Upper lobe of left lung (tissue), 6 donors: Measurements from ENCODE around the gene HACD1. TPM values are rescaled to one million over a fixed set of nuclear protein-coding genes. Genes with fewer than 3 reads are reported as not detected.
"Not testable (repeated sequence)": the region's sequence is repeated elsewhere in the genome, so short reads cannot be mapped to it uniquely, and the experiment has no call there.

Source experiments
- ATAC-seq, 2 donors: fragments of 200-7000 bp; cut with Tn5 transposase; one replicate each; pipeline ENCODE4 v1.9.1; 2022; ENCODE audit warnings: mild to moderate bottlenecking in 2 of 2, moderate library complexity in 2 of 2; ENCODE audit not compliant: low FRiP score in 2 of 2
- DNase-seq, 2 donors: peaks; one replicate each; pipeline ENCODE4 v3.0.0-alpha.2; 2019 to 2020
- H3K27ac ChIP-seq, 4 donors: fragments of 200-600 bp; sonication (generic); one replicate each; pipeline ENCODE4 v1.5.1; 2016 to 2019
- H3K27me3 ChIP-seq, 4 donors: fragments of 200-600 bp; sonication (generic); one replicate each; pipeline ENCODE4 v1.5.1; 2017 to 2019
- H3K36me3 ChIP-seq, 4 donors: fragments of 200-600 bp; sonication (generic); one replicate each; pipeline ENCODE4 v1.5.1; 2016 to 2019
- H3K4me1 ChIP-seq, 4 donors: fragments of 200-600 bp; sonication (generic); one replicate each; pipeline ENCODE4 v1.5.1; 2018 to 2019
- H3K4me3 ChIP-seq, 4 donors: fragments of 200-600 bp; sonication (generic); one replicate each; pipeline ENCODE4 v1.5.1; 2017 to 2019; ENCODE audit warnings: mild to moderate bottlenecking in 2 of 4, moderate library complexity in 1 of 4
- H3K9me3 ChIP-seq, 4 donors: fragments of 200-600 bp; sonication (generic); one replicate each; pipeline ENCODE4 v1.5.1; 2018 to 2019
- CTCF ChIP-seq, 6 experiments: fragments of 450-650 bp in 4 of 6; fragments of 200-600 bp in 2 of 6; sonication (generic) in 2 of 6; IDR thresholded peaks; one replicate each; pipeline ENCODE4 v1.5.1; 2016 to 2019; ENCODE audit warnings: antibody characterized with exemption in 6 of 6
- EP300 ChIP-seq, 4 donors: sonication (generic); formaldehyde crosslinking; IDR thresholded peaks; one replicate each; pipeline ENCODE4 v1.5.1; 2017; ENCODE audit warnings: antibody characterized with exemption in 4 of 4, control low read depth in 2 of 4
- POLR2A ChIP-seq, 4 donors: fragments of 450-650 bp; IDR thresholded peaks; one replicate each; pipeline ENCODE4 v1.5.1; 2016 to 2017; ENCODE audit warnings: antibody characterized with exemption in 4 of 4, mild to moderate bottlenecking in 2 of 4
- POLR2AphosphoS5 ChIP-seq, 2 donors: sonication (generic); formaldehyde crosslinking; IDR thresholded peaks; one replicate each; pipeline ENCODE4 v1.5.1; 2017; ENCODE audit warnings: antibody characterized with exemption in 2 of 2
- WGBS, 2 donors: methylation state at CpG; one replicate each; pipeline ENCODE4 v1.1.5; 2017 to 2018; 5-methylcytosine and 5-hydroxymethylcytosine counted together
- total RNA-seq, 6 donors: library from RNA; depleted of rRNA in 4 of 6; stranded (reverse); fragments of >200 nt in 4 of 6; gene quantifications; one replicate each; pipeline versions ENCODE4 v1.1.0 to v1.2.1, GENCODE V29; 2016 to 2021
- donor health status: DM: no; HTN: no; CAD: no; lungs with moderate emphysema.
- donor health status: DM: no; HTN: yes; CAD: no; lungs with severe emphysema.

HACD1 gene
- total RNA-seq, 6 donors from 2014 or later = 16.4 to 32.4 (median 25.8) TPM

- H3K27ac ChIP-seq = no peak overlapping the region
- H3K9me3 ChIP-seq = no peaks in the 10 kb centered on the region
- 55 to 58% methylated on average over 8 of the region's 8 CpGs for WGBS, 2 donors
- TF ChIP-seq POLR2AphosphoS5 (IDR thresholded peaks at IDR 0.05) (no peak), CTCF (IDR thresholded peaks at IDR 0.05) (peak in 3 of 6 experiments; percentile 17 to 25 (median 21)), POLR2A (IDR thresholded peaks at IDR 0.05) (no peak), EP300 (IDR thresholded peaks at IDR 0.05) (no peak)
- H3K27me3 ChIP-seq = no peaks in the 10 kb centered on the region
- ATAC-seq = no peak
- H3K36me3 ChIP-seq = no peaks in the 10 kb centered on the region
- H3K4me1 ChIP-seq = no peaks in the 10 kb centered on the region
- DNase-seq = no peak
- H3K4me3 ChIP-seq = no peak overlapping the region
Observed at GRCh38 chr10:17599089-17599488, 18.1 kb downstream of the HACD1 start.

GRCh38 chr10:17597386-17597785, 19.8 kb downstream of the HACD1 start:
- peaks cover 0 to 1% (median 0%) of the 10 kb centered on the region in 4 donors for H3K36me3 ChIP-seq
- 82 to 86% methylated on average over 3 of the region's 3 CpGs for WGBS, 2 donors

GRCh38 chr10:17590969-17591645, 26.1 kb downstream of the HACD1 start:
- no peaks in the 10 kb centered on the region for H3K4me1 ChIP-seq
- H3K9me3 ChIP-seq = no peaks in the 10 kb centered on the region
- peaks cover 0 to 3% (median 0%) of the 10 kb centered on the region in 4 donors for H3K36me3 ChIP-seq
- no peak overlapping the region for H3K27ac ChIP-seq
- no peaks in the 10 kb centered on the region for H3K27me3 ChIP-seq
- DNase-seq = no peak
- TF ChIP-seq POLR2AphosphoS5 (IDR thresholded peaks at IDR 0.05) (no peak), CTCF (IDR thresholded peaks at IDR 0.05) (no peak), EP300 (IDR thresholded peaks at IDR 0.05) (no peak), POLR2A (IDR thresholded peaks at IDR 0.05) (no peak)
- WGBS, 2 donors = 87 to 96% methylated on average over 6 of the region's 6 CpGs
- H3K4me3 ChIP-seq = no peak overlapping the region
- peak in 1 of 2 donors; percentile 30 for ATAC-seq

More at GRCh38 chr10:17597386-17597785, 19.8 kb downstream of the HACD1 start:
- H3K27me3 ChIP-seq = no peaks in the 10 kb centered on the region
- TF ChIP-seq CTCF (IDR thresholded peaks at IDR 0.05) (no peak), POLR2AphosphoS5 (IDR thresholded peaks at IDR 0.05) (no peak), POLR2A (IDR thresholded peaks at IDR 0.05) (no peak), EP300 (IDR thresholded peaks at IDR 0.05) (no peak)
- no peaks in the 10 kb centered on the region for H3K9me3 ChIP-seq
- ATAC-seq = no peak
- no peak for DNase-seq
- H3K4me3 ChIP-seq = no peak overlapping the region
- H3K27ac ChIP-seq = no peak overlapping the region
- H3K4me1 ChIP-seq = no peaks in the 10 kb centered on the region

- WGBS, 2 donors = 77 to 80% methylated on average over 1 of the region's 1 CpG
- not testable (repeated sequence) for ATAC-seq, H3K9me3 ChIP-seq, H3K4me1 ChIP-seq, DNase-seq, H3K27ac ChIP-seq, H3K27me3 ChIP-seq, H3K36me3 ChIP-seq, H3K4me3 ChIP-seq
Observed at GRCh38 chr10:17589316-17589715, 27.9 kb downstream of the HACD1 start.

GRCh38 chr10:17588420-17588819, 28.8 kb downstream of the HACD1 start:
- 76 to 77% methylated on average over 2 of the region's 2 CpGs for WGBS, 2 donors
- H3K27me3 ChIP-seq = no peaks in the 10 kb centered on the region

GRCh38 chr10:17587321-17587720, 29.9 kb downstream of the HACD1 start:
- DNase-seq, H3K4me3 ChIP-seq, H3K36me3 ChIP-seq, H3K27me3 ChIP-seq, H3K9me3 ChIP-seq, ATAC-seq, H3K4me1 ChIP-seq, H3K27ac ChIP-seq: not testable (repeated sequence)
- whole genome bisulfite sequencing, 2 donors = 70 to 71% methylated on average over 6 of the region's 6 CpGs

More at GRCh38 chr10:17588420-17588819, 28.8 kb downstream of the HACD1 start:
- TF ChIP-seq POLR2A (IDR thresholded peaks at IDR 0.05) (no peak), CTCF (IDR thresholded peaks at IDR 0.05) (no peak), EP300 (IDR thresholded peaks at IDR 0.05) (no peak), POLR2AphosphoS5 (IDR thresholded peaks at IDR 0.05) (no peak)
- H3K4me3 ChIP-seq = no peak overlapping the region
- H3K36me3 ChIP-seq = peaks cover 0 to 3% (median 0%) of the 10 kb centered on the region in 4 donors
- no peak overlapping the region for H3K27ac ChIP-seq
- DNase-seq = no peak
- no peak for ATAC-seq
- no peaks in the 10 kb centered on the region for H3K9me3 ChIP-seq
- peaks cover 0 to 2% (median 0%) of the 10 kb centered on the region in 4 donors for H3K4me1 ChIP-seq
